ENCODE results near the gene SNRNP35.
"Not testable (repeated sequence)": the region's sequence is repeated elsewhere in the genome, so short reads cannot be mapped to it uniquely, and the experiment has no call there.

Gene SNRNP35

DNA sequence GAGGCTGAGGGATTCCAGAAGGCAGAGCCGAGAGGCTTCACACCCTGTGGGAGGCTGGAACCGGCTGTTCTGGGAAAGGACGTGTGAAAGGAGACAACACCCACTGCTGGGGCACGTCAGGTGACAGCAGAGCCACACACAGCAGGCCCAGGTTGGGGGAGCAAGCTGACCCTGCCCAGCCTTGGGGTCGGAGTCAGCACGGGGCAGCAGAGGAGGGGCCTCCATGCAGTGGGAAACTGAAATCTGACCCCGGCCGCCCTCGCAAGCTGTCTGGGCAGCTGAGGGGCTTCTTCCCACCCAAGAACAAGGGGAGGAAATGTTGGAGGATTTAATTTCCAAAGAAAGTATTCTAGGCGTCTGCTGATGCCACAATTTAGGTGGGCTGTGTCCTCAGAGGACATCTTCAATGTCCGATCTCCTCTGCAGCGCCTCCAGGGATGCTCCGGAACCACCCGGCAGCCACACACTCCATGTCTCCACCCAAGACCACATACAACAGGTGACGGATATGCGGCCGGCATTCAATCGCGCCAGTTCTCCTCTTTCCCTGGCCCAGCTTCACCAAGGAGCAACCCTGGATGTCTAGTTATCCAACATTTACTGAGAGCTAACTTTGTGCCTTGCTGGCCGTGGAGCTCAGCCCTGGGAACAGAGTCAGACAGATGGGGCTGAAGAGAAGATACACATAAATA lies 30.7 kb downstream of the SNRNP35 start:
- DNase-seq (ENCODE audit: low read depth in 2 of 2), result no peak

DNA sequence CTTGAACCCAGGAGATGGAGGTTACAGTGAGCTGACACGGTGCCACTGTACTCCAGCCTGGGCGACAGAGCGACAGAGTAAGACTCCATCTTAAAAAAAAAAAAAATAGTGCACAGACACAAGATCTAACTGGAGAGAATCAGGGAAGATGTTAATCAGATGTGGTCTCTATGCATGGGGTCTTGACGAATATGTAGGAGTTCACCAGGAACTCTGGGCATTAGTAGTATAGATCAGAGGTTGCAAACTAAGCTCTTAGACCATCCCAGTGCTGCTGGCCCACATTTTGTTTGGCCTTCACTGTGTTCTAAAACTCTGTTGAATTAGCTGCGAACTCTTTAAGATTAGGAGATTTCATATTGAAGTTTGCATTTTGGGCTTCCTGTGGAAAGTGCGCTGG lies 31.6 kb downstream of the SNRNP35 start:
- DNase-seq (ENCODE audit: low read depth in 2 of 2), result no peak

DNA sequence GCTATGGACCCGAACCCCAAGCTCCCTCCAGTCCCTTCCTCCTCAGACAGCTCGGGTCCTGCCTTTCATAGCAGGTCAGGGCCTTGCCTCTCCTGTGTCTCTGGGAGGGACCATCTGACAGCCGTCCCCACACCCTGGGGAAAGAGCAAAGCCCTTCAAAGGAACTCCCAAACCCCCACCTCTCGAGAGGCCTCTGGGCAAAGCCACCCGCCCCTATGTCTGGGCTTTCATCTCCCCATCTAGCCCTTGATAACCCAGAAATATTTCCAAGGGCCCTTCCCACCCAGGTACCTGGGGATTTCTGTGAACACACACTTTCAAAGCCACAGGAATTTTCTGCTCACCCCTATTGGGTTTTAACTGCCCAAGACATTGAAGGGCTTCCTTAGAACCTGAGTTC lies 32.1 kb downstream of the SNRNP35 start:
- no peak for DNase-seq (ENCODE audit: low read depth in 2 of 2)

DNA sequence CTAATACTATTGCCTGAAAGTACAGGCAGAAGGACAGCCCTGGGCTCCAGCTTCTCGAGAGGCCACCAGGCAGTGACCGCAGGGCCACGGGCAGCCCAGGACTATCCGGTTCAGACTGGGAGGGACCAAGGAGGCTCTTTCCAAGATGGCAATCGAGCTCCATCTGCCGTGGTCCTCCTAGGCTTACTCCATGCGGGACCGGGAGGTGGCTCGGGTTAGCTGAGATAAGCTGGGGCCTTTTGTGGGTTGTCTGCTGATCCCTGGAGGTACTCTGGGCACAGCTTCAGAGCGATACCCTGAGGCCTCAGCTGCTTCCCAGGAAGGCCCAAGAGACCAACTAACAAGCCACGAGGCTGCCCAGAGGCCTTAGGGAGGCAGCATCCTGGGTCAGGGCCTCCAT lies 33.1 kb downstream of the SNRNP35 start:
- DNase-seq (ENCODE audit: low read depth in 2 of 2), result no peak

DNA sequence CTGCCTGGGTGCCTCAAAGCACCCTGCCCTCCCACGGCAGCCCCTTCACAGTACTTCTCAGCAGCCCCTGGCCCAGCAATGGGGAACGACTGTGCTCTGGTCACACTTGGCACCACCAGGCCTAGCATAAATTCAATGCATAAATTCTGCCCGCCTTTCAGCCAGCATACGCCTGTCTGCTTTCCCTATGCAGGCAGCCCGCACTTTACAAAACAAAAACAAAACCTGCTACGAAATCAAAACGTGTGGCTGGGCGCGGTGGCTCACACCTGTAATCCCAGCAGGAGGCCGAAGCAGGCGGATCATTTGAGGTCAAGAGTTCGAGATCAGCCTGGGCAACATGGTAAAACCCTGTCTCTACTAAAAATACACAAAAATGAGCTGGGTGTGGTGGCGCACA lies 33.5 kb downstream of the SNRNP35 start:
- DNase-seq (ENCODE audit: low read depth in 2 of 2), result no peak

DNA sequence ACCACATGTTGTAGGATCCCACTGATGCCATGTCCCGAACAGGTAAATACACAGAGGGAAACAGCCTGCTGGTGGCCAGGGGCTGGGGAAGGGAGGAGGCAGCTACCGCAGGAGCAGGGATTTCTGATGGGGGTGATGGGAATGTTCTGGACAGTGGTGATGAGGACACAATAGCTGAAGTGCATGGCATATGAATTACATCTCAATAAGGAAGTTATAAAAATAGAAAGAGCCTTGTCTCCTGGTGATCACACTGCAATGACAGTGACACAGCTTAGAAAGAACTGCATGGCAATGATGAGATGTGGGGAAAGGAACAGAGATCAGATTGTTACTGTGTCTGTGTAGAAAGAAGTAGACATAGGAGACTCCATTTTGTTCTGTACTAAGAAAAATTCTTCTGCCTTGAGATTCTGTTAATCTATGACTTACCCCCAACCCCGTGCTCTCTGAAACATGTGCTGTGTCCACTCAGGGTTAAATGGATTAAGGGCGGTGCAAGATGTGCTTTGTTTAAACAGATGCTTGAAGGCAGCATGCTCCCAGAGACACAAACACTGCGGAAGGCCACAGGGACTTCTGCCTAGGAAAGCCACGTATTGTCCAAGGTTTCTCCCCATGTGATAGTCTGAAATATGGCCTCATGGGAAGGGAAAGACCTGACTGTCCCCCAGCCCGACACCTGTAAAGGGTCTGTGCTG lies 34.5 kb downstream of the SNRNP35 start:
- DNase-seq (ENCODE audit: low read depth in 2 of 2), result not testable (repeated sequence)

DNA sequence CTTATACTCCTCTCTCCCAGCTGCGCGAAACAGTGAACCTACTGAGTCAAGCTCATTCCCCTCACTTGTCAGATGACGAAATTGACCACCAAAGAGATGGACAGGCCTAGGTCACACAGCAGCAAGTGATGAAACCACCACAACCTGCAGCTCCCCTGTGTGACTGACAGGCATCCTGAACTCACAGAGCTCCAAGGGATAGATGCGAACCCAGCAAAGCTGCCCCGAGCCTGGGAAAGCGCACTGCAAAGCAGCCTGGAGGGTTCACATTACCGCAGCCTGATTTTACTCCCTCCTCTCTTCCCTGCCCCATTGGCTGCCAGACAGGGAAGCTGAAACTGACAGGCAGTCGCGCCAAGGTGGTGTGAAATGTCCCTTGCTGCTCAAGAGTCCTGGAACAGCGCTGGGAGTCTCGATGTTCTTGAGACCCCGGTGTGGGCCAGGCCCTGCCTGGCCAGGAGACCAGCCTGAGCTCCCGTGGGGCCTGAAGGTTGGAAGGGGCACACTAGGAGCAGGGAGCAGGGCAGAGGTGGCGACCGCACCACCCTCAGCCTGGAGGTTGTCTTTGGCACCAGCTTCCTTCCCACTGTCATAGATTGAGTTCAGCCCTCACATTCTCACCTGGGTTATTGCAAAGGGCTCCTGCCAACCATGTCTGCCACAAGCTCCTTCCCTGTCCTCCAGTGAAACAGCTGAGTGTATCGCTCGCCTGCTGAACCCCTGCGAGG lies 36.3 kb downstream of the SNRNP35 start:
- no peak for DNase-seq (ENCODE audit: low read depth in 2 of 2)

DNA sequence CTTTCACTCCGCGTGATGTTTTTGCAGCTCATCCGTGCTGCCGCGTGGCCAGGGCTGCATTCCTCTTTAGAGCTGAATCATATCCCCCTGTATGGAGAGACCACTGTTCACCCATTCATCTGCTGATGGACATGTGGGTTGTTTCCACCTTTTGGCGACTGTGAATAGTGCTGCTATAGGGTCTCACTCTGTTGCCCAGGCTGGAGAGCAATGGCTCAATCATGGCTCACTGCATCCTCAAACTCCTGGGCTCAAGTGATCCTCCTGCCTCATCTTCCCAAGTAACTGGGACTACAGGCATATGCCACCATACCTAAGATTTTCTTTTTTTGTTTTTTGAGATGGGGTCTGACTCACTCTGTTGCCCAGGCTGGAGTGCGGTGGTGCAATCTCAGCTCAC lies 39.1 kb downstream of the SNRNP35 start:
- DNase-seq (ENCODE audit: low read depth in 2 of 2), result no peak

DNA sequence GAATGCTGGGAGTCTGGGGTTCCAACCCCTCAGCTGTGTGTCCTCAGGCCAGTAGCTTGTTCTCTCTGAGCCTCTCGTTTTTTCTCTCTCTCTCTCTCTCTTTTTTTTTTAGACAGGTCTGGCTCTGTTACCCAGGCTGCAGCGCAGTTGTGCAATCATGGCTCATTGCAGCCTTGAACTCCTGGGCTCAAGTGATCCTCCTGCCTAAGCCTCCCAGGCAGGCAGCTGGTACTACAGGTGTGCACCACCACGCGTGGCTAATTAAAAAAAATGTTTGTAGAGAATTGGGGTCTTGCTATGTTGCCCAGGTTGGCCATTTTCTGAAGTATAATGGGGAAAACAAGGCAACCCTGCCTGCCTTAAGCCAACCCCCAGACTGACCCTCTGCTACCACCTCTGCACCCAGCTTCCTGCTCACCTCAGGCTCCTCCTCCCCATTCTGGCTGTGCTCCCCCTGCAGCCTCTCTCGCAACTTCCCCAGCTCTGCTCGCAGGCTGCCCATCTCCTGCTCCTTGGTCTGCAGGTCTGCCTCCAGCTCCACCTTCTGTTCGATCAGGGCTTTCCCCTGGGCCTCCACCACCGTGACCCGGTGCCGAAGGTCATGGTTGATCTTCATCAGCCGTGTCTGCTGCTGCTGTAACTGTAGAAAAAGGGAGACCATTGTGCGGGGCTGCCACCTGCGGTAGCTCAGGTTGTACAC lies 40.3 kb downstream of the SNRNP35 start:
- no peak for DNase-seq (ENCODE audit: low read depth in 2 of 2)

DNA sequence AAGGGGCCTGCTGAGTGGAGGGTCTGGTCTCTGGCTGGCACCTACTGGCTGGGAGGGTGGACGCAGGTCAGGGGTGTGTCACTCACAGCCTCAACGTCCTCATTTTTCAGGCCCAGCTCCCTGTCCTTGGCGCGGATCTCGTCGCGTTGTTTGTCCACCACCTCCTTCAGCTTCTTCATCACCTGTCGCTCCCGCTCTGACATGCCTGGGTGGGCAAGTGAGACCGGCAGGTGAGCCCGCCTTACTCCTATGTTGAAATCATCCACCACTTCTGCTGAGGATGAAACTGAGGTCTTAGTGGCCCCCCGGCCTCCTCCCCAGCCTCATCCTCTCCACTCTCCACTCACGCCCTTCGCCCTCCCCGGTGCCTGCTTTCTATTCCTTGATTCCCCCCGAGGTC lies 41.4 kb downstream of the SNRNP35 start:
- DNase-seq (ENCODE audit: low read depth in 2 of 2), result no peak

DNA sequence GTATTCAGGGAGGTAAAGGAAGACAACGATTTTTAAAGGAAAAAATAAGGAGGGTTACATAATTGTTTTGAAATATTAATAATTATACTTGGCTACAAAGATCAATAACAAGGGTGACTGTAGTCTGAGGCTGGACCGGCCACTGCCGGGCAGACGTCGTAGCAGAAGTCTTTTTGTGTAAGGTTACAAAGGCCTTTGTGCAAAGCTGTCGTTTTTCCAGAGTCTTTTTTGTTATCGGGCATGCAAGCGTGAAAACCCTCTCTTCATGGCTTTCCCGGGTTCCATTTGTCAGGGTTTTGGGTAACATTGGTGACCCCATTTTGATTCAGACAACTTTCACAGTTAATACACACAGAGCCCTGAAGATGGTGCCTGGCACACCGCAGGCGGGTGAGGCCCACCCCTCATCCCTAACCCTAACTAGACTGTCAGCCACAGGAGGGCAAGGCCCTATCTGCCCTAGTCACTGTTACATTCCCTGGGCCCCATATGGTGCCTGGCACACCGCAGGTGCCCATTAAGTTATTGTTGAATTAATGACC lies 44.3 kb downstream of the SNRNP35 start:
- no peak for DNase-seq (ENCODE audit: low read depth in 2 of 2)

DNA sequence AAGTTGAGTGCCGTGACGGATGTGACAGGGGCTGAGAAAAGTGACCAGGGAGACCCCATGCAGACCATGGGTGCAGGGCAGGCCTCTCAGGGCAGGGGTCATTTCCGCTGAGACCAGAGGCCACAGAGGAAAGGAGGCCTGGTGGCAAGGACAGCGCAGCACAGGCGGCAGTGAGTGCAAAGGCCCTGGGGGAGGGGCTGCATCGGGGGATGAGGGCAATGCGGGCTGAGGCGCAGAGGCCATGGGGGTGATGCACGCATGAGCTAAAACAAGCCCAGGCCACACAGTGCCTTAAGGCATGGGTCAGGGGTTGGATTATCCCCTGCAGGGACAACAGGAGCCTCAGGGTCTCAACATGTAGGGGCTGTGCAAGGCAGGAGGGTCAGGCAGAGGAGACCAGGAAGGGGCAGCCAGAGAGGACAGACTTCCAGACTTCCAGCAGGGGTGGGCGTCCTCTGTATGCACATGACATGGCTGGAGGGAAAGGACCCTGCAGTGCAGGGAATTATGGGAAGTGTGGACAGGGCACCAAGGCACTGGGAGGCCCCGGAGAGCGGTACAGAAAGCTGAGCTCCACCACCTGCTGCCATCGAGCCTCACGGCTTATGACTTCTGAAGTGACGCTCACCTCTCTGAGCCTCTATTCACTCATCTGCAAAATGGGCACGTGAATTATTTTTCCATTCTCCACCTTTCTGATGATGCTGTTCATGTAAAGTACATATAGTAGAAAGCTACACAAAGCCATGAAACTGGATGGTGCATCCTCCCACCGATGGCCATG lies 48.3 kb downstream of the SNRNP35 start:
- no peak for DNase-seq (ENCODE audit: low read depth in 2 of 2)

DNA sequence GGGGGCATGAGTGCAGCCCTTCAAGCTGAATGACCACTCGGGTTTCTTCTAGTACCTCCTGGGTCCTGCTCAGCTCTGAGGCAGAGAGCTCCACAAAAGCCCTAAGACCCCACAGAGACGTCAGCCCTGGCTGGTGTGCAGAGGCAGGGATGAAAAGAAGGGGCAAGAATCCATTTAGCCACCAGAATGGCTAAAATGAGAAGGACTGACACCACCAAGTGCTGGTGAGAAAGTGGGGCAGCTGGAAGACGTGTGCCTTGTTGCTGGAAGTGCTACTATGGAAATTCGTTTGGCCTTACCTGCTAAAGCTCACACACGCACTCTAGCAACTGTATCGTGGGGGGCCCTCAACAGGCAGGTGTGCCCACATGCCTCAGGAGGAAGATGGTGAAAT lies 48.9 kb downstream of the SNRNP35 start:
- no peak for DNase-seq (ENCODE audit: low read depth in 2 of 2)

DNA sequence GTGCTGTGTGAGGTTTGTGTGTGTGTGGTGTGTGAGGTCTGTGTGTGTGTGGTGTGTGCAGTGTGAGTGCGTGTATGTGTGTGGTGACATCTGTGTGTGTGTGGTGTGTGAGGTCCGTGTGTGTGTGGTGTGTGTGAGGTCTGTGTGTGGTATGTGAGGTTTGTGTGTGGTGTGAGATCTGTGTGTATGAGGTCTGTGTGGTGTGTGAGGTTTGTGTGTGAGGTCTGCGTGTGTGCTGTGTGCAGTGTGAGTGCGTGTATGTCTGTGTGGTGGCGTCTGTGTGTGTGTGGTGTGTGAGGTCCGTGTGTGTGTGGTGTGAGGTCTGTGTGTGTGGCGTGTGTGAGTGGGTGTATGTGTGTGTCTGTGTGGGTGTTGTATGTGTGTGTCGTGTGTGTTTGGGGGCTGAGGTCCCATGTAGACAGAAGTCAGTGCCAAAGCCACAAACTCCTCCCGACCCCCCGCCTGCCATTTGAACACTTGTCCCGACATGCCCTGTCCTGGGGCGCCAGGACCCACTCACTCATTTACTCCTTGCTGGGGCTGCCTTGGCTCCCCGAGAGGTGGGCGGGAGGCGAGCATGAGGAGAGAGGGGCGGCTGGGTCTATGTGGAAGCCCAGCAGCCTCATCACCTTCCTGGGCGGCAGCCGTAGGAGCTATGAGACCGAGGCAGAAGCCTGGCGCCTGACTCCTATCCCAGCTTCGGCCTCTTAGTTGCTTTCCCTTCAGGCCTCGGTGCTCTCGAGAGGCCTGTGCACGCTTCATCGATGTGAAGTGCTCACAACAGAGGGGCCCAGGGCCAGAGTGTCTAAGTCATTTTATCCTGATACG lies 55.1 kb downstream of the SNRNP35 start:
- DNase-seq (ENCODE audit: low read depth in 2 of 2), result no peak

DNA sequence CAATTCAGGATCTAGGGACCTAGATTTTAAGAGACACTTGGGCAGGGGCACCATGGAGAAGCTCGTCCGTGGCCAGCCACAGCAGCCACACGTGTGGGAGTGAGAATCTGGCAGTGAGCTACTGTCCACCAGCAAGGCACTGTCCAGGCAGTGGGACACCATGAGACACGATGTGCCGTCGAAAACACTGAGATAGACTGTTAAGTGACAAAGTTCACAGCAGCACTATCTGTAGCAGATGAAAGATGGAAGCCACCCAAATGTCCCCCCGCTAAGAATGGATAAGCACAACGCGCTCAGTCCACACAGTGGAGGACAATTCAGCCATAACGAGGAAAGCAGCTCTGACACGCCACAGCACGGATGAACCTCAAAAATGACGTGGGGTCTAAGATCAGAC lies 55.9 kb downstream of the SNRNP35 start:
- DNase-seq (ENCODE audit: low read depth in 2 of 2), result no peak

DNA sequence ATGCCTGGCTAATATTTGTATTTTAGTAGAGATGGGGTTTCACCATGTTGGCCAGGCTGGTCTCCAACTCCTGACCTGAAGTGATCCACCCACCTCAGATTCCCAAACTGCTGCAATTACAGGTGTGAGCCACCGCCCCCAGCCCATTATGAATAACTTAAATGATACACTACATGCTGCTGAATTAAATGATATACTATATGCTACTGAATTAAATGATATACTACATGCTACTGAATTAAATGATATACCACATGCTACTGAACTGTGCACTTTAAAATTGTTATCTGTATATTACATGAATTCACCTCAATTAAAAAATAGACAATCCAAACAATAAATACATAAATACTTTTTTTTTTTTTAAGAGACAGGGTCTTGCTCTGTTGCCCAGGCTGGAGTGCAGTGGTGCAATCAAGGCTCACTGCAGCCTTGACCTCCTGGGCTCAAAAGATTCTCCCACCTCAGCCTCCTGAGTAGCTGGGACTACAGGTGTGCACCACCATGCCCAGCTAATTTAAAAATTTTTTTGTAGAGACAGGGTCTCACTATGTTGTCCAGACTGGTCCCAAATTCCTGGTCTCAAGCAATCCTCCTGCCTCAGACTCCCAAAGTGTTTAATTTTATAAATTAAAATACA lies 56.8 kb downstream of the SNRNP35 start:
- not testable (repeated sequence) for DNase-seq (ENCODE audit: low read depth in 2 of 2)

DNA sequence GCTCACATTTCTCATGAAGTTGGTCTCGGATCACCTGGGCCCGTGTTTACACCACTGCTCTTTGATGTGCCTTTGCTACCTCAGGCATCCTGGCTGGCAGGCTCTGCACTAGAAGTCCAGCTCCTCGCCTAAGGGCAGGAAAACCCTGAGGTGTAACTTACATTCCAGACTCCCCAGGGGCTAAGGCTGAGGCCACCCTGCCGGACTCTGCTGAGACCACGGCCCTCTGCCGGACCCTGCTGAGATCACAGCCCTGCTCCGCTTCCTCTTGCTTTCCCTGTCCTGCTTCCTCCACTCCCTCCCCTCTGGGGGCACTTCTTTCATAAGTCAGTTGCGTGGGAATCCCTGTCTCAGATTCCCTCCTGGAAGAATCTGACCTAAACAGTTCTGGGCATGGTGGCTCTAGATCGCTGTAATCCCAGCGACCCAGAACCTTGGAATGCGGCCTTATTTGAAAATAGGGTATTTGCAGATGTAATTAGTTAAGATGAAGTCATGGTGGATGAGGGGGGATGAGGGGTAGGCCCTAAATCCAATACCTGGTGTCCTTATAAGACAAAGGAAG lies 58.4 kb downstream of the SNRNP35 start:
- DNase-seq (ENCODE audit: low read depth in 2 of 2), result no peak

Data from stimulated activated CD4-positive, alpha-beta T cell treated with anti-CD3 and anti-CD28 coated beads, Interleukin-15, amount 100 ng/mL, for 48 hours (primary cell).